ENCODE data around the gene SHKBP1.
"Not testable (repeated sequence)": the region's sequence is repeated elsewhere in the genome, so short reads cannot be mapped to it uniquely, and the experiment has no call there.

The SHKBP1 gene

DNA sequence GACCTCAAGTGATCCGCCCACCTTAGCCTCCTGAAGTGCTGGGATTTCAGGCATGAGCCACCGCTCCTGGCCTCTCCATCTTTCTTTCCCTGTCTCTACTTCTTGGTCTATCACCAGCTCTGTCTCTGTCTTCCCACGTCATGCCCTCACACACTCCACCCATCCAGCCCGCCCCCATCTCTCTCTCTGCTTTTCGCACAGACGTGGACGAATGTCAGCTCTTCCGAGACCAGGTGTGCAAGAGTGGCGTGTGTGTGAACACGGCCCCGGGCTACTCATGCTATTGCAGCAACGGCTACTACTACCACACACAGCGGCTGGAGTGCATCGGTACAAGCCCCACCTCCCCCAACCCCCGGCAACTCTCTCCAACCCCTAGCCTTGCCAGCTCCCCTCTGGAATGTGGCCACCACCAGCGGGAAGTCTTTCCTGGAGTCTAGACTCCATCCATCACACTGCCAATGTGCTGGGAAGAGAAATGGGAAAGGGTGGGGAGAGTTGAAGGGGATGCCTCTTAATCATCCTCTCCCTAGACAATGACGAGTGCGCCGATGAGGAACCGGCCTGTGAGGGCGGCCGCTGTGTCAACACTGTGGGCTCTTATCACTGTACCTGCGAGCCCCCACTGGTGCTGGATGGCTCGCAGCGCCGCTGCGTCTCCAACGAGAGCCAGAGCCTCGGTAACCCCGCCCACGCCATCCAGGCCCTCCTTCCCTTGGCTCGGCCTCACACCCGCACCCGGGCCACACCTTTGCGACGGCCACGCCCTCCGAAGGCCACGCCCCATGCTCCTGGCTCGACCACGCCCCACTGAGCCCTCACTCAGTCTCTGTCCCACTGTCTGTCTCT is 47.0 kb downstream of the SHKBP1 start (continued):
- TF ChIP-seq ZNF184 (tag by site-specific recombination; IDR thresholded peaks at IDR 0.05) (no peak), ZNF585B (tag by site-specific recombination; IDR thresholded peaks at IDR 0.05) (no peak)
- TF ChIP-seq, protein P1, sequence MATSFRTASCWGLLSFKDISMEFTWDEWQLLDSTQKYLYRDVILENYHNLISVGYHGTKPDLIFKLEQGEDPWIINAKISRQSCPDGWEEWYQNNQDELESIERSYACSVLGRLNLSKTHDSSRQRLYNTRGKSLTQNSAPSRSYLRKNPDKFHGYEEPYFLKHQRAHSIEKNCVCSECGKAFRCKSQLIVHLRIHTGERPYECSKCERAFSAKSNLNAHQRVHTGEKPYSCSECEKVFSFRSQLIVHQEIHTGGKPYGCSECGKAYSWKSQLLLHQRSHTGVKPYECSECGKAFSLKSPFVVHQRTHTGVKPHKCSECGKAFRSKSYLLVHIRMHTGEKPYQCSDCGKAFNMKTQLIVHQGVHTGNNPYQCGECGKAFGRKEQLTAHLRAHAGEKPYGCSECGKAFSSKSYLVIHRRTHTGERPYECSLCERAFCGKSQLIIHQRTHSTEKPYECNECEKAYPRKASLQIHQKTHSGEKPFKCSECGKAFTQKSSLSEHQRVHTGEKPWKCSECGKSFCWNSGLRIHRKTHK (tag by site-specific recombination; IDR thresholded peaks at IDR 0.05): no peak

DNA sequence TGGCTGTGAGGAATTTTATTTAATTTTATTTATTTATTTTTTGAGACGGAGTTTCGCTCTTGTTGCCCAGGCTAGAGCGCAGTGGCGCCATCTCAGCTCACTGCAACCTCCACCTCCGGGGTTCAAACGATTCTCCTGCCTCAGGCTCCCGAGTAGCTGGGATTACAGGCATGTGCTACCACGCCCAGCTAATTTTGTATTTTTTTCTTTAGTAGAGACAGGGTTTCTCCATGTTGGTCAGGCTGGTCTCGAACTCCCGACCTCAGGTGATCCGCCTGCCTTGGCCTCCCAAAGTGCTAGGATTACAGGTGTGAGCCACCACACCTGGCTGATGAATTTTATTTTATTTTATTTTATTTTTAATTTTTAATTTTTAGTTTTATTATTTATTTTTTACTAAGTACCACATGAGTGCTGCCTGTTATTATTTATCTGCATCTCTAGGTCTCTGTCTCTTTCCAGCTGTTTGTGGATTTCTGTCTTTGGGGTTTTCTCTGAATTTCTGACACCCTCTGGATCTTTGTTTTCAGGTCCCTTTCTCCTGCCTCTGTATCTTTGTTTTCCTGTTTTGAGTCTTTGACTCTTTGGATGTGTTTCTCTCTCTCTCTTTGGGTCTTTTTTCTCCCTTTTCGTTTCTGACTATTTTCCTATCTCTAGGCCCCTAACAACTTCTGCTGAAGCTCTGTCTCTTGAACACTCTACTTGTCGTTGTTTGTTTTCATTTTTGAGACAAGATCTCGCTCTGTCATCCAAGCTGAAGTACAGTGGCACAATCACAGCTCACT is 47.9 kb downstream of the SHKBP1 start:
- H3K9me3 ChIP-seq (ENCODE audit: control insufficient read depth, insufficient read depth, low read depth, low read length); H3K27ac ChIP-seq (ENCODE audit: extremely low read depth, low read depth, low read length); H3K4me3 ChIP-seq (ENCODE audit: low read depth, low read length): not testable (repeated sequence)
- TF ChIP-seq ZNF391 (tag by site-specific recombination; IDR thresholded peaks at IDR 0.05; ENCODE audit: borderline replicate concordance, low read depth) (peak; percentile 49; the same call in 1 of the 2 replicates), ZNF624 (tag by site-specific recombination; IDR thresholded peaks at IDR 0.05) (0 out of 2 replicates have a peak, but pooled peaks have one; percentile 24), ZNF664 (tag by site-specific recombination; IDR thresholded peaks at IDR 0.05) (peak; percentile 67; the same call in 1 of the 2 replicates), ZNF777 (tag by site-specific recombination; IDR thresholded peaks at IDR 0.05; ENCODE audit: borderline replicate concordance) (0 out of 2 replicates have a peak, but pooled peaks have one; percentile 18), ZSCAN23 (tag by site-specific recombination; IDR thresholded peaks at IDR 0.05) (0 out of 2 replicates have a peak, but pooled peaks have one; percentile 12), BCL11B (tag by site-specific recombination; IDR thresholded peaks at IDR 0.05; ENCODE audit: low read depth) (peak; percentile 71; the same call in 1 of the 2 replicates), PRDM1 (tag by site-specific recombination; IDR thresholded peaks at IDR 0.05) (peak; percentile 41; the same call in 1 of the 2 replicates), ZNF335 (tag by site-specific recombination; conservative IDR thresholded peaks at IDR 0.05) (0 out of 2 replicates have a peak, but pooled peaks have one; percentile 5), ZNF837 (tag by site-specific recombination; IDR thresholded peaks at IDR 0.05) (0 out of 2 replicates have a peak, but pooled peaks have one; percentile 36)
- TF ChIP-seq, protein P2, sequence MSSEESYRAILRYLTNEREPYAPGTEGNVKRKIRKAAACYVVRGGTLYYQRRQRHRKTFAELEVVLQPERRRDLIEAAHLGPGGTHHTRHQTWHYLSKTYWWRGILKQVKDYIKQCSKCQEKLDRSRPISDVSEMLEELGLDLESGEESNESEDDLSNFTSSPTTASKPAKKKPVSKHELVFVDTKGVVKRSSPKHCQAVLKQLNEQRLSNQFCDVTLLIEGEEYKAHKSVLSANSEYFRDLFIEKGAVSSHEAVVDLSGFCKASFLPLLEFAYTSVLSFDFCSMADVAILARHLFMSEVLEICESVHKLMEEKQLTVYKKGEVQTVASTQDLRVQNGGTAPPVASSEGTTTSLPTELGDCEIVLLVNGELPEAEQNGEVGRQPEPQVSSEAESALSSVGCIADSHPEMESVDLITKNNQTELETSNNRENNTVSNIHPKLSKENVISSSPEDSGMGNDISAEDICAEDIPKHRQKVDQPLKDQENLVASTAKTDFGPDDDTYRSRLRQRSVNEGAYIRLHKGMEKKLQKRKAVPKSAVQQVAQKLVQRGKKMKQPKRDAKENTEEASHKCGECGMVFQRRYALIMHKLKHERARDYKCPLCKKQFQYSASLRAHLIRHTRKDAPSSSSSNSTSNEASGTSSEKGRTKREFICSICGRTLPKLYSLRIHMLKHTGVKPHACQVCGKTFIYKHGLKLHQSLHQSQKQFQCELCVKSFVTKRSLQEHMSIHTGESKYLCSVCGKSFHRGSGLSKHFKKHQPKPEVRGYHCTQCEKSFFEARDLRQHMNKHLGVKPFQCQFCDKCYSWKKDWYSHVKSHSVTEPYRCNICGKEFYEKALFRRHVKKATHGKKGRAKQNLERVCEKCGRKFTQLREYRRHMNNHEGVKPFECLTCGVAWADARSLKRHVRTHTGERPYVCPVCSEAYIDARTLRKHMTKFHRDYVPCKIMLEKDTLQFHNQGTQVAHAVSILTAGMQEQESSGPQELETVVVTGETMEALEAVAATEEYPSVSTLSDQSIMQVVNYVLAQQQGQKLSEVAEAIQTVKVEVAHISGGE (tag by site-specific recombination; conservative IDR thresholded peaks at IDR 0.05; ENCODE audit: low read depth): peak; percentile 22; the same call in 1 of the 2 replicates
- TF ChIP-seq, protein P3, sequence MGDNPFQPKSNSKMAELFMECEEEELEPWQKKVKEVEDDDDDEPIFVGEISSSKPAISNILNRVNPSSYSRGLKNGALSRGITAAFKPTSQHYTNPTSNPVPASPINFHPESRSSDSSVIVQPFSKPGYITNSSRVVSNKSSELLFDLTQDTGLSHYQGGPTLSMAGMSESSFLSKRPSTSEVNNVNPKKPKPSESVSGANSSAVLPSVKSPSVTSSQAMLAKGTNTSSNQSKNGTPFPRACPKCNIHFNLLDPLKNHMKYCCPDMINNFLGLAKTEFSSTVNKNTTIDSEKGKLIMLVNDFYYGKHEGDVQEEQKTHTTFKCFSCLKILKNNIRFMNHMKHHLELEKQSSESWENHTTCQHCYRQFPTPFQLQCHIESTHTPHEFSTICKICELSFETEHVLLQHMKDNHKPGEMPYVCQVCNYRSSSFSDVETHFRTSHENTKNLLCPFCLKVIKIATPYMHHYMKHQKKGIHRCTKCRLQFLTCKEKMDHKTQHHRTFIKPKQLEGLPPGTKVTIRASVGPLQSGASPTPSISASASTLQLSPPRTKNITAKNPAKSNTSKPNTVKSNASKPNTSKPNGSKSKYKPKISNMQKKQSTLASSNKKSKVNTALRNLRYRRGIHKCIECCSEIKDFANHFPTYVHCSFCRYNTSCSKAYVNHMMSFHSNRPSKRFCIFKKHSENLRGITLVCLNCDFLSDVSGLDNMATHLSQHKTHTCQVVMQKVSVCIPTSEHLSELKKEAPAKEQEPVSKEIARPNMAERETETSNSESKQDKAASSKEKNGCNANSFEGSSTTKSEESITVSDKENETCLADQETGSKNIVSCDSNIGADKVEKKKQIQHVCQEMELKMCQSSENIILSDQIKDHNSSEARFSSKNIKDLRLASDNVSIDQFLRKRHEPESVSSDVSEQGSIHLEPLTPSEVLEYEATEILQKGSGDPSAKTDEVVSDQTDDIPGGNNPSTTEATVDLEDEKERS (tag by site-specific recombination; IDR thresholded peaks at IDR 0.05): 0 out of 2 replicates have a peak, but pooled peaks have one; percentile 35
- TF ChIP-seq, protein P4, sequence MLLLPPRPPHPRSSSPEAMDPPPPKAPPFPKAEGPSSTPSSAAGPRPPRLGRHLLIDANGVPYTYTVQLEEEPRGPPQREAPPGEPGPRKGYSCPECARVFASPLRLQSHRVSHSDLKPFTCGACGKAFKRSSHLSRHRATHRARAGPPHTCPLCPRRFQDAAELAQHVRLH (tag by site-specific recombination; IDR thresholded peaks at IDR 0.05): peak; percentile 86
- Histone ChIP-seq H3K4me1 (ENCODE audit: control insufficient read depth, insufficient read depth, low read length) (peaks cover 16% of the 10 kb centered on the region), H3K36me3 (ENCODE audit: control insufficient read depth in 2 of 2, insufficient read depth in 1 of 2, low read length in 2 of 2) (peaks cover 12 to 19% of the 10 kb centered on the region in 2 experiments; a peak in 2 of 3 replicates)
- ChIA-PET POLR2A (interaction anchor here (0.8 to 5.2 kb wide), 12 partner anchors 14 to 198 kb away, joined by 3 to 61 read pairs (median 4); partner anchors contain the start of gene NUMBL), CTCF (interaction anchor here (0.7 to 11.0 kb wide), 9 partner anchors 10 to 204 kb away, joined by 3 to 236 read pairs (median 7); partner anchors contain the start of gene LTBP4)
